Activated naive CD8-positive, alpha-beta T cell treated with anti-CD3 and anti-CD28 coated beads for 36 hours (primary cell): ENCODE data around the gene PDE11A. TPM values are rescaled to one million over a fixed set of nuclear protein-coding genes. Genes with fewer than 3 reads are reported as not detected.

Experiments
- DNase-seq: peaks from one replicate; pipeline ENCODE4 v3.0.0; 2021
- H3K27ac Mint-ChIP-seq: one replicate; pipeline ENCODE4 v1.8.0; 2022; ENCODE audit warnings: mild to moderate bottlenecking, moderate library complexity, mixed read lengths
- H3K27me3 Mint-ChIP-seq: one replicate; pipeline ENCODE4 v1.8.0; 2022; ENCODE audit warnings: mild to moderate bottlenecking, mixed read lengths
- H3K36me3 Mint-ChIP-seq: one replicate; pipeline ENCODE4 v1.8.0; 2021; ENCODE audit warnings: mild to moderate bottlenecking, mixed read lengths
- H3K4me1 Mint-ChIP-seq: one replicate; pipeline ENCODE4 v1.8.0; 2021; ENCODE audit warnings: mixed read lengths
- H3K4me3 Mint-ChIP-seq: one replicate; pipeline ENCODE4 v1.8.0; 2022; ENCODE audit warnings: mild to moderate bottlenecking, moderate library complexity, mixed read lengths
- H3K9me3 Mint-ChIP-seq: one replicate; pipeline ENCODE4 v1.8.0; 2022; ENCODE audit warnings: mixed read lengths
- total RNA-seq, 2 experiments: library from RNA; stranded (reverse); gene quantifications; one replicate each; pipeline ENCODE4 v1.2.3, GENCODE V29; 2021

PDE11A gene
- total RNA-seq, 2 experiments from 2014 or later, result 0.10 TPM; not detected in 1

DNA sequence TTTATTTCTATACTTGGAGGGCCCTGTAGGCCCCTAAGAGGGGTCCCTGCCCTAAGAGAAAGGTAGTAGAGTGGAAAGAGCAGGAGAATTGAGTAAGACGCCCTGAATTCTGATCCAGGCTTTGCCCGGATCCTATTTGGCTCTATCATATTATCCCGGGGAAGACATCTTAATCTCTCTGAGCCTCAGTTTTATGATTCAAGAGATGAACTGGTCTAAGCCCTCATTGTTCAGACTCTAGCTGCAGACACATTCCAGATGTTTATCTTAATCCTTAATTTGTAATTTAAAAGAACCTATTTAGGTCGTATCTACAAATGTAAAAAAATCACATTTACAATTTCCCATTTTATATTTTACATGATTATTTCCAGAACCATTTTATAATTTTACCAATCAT is 459.9 kb downstream of the PDE11A start:
- DNase-seq, result no peak
- H3K36me3 Mint-ChIP-seq, result peaks cover 5% of the 10 kb centered on the region
- peaks cover 3% of the 10 kb centered on the region for H3K27me3 Mint-ChIP-seq
- H3K27ac Mint-ChIP-seq, result no peak overlapping the region
- H3K9me3 Mint-ChIP-seq, result peaks cover 5% of the 10 kb centered on the region
- H3K4me1 Mint-ChIP-seq, result no peaks in the 10 kb centered on the region
- H3K4me3 Mint-ChIP-seq, result no peak overlapping the region

GRCh38 chr2:177611310-177611886 is 461.2 kb downstream of the PDE11A start:
- H3K36me3 Mint-ChIP-seq, result peaks cover 5% of the 10 kb centered on the region
- H3K4me1 Mint-ChIP-seq, result no peaks in the 10 kb centered on the region
- H3K9me3 Mint-ChIP-seq, result peaks cover 3% of the 10 kb centered on the region
- DNase-seq, result no peak
- H3K4me3 Mint-ChIP-seq, result no peak overlapping the region
- no peaks in the 10 kb centered on the region for H3K27me3 Mint-ChIP-seq
- no peak overlapping the region for H3K27ac Mint-ChIP-seq

GRCh38 chr2:177610813-177611212 is 461.8 kb downstream of the PDE11A start:
- H3K36me3 Mint-ChIP-seq, result peaks cover 5% of the 10 kb centered on the region
- H3K4me3 Mint-ChIP-seq, result no peak overlapping the region
- no peaks in the 10 kb centered on the region for H3K4me1 Mint-ChIP-seq
- no peak overlapping the region for H3K27ac Mint-ChIP-seq
- no peak for DNase-seq
- peaks cover 3% of the 10 kb centered on the region for H3K9me3 Mint-ChIP-seq
- no peaks in the 10 kb centered on the region for H3K27me3 Mint-ChIP-seq

GRCh38 chr2:177606636-177607035 is 465.9 kb downstream of the PDE11A start:
- no peak overlapping the region for H3K4me3 Mint-ChIP-seq

GRCh38 chr2:177604271-177605065 is 468.1 kb downstream of the PDE11A start:
- no peak overlapping the region for H3K27ac Mint-ChIP-seq

More at GRCh38 chr2:177606636-177607035, 465.9 kb downstream of the PDE11A start:
- peaks cover 1% of the 10 kb centered on the region for H3K36me3 Mint-ChIP-seq
- DNase-seq, result no peak
- peaks cover 3% of the 10 kb centered on the region for H3K9me3 Mint-ChIP-seq
- H3K4me1 Mint-ChIP-seq, result no peaks in the 10 kb centered on the region
- H3K27me3 Mint-ChIP-seq, result no peaks in the 10 kb centered on the region
- H3K27ac Mint-ChIP-seq, result no peak overlapping the region

DNA sequence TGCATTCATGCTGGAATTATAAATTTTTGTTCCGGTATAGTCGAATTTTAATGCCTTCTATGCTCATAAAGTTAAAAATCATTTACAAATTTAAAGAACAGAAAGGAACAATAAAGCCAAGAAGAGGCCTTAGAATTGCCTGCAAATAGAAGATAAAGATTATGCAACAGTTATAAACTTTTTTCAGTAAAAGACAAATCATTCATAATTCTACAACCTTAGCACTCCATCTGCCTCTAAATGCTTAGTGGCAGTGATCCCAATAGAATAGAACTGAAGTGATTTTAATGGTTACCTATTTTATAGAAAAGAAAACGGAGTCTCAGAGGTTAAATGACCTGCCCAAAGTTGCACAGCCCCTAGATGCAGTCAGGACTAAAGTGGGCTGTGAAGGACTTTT is 468.8 kb downstream of the PDE11A start:
- Mint-ChIP-seq H3K4me1 (no peaks in the 10 kb centered on the region), H3K36me3 (no peaks in the 10 kb centered on the region), H3K27me3 (no peaks in the 10 kb centered on the region), H3K4me3 (no peak overlapping the region), H3K9me3 (no peaks in the 10 kb centered on the region), H3K27ac (no peak overlapping the region)
- no peak for DNase-seq

More at GRCh38 chr2:177604271-177605065, 468.1 kb downstream of the PDE11A start:
- no peaks in the 10 kb centered on the region for H3K27me3 Mint-ChIP-seq
- H3K9me3 Mint-ChIP-seq, result peaks cover 3% of the 10 kb centered on the region
- peaks cover 1% of the 10 kb centered on the region for H3K36me3 Mint-ChIP-seq
- DNase-seq, result no peak
- no peak overlapping the region for H3K4me3 Mint-ChIP-seq
- H3K4me1 Mint-ChIP-seq, result no peaks in the 10 kb centered on the region

- DNase-seq, result no peak
- Mint-ChIP-seq H3K27ac (no peak overlapping the region), H3K4me3 (no peak overlapping the region), H3K36me3 (no peaks in the 10 kb centered on the region), H3K4me1 (no peaks in the 10 kb centered on the region), H3K9me3 (no peaks in the 10 kb centered on the region), H3K27me3 (no peaks in the 10 kb centered on the region)
Observed at GRCh38 chr2:177603181-177603580, 469.4 kb downstream of the PDE11A start.

DNA sequence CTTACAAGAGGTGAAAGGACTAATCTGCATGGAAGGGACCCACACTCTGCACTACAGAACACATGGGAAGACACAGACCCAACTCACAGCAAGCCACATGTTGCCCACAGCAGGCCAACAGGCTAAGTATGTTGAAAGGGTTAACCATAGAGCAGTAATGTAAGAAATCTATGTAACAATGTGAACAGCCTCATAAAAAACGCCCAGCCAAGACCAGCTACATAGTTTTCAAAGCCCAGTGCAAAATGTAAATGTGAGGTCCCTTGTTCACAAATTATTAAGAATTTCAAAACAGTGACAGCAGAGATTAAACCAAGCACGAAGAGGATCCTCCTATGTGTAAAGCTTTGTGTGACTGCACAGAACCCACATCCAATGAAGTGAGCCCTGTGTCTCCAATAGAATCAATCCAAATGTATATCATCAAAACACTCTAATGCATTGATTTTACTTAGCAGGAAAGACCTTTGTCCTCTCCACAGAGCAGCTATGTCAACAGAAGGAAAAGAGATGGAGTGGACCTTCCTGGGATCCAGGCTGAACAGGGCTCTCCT is 469.9 kb downstream of the PDE11A start:
- Mint-ChIP-seq H3K36me3 (no peaks in the 10 kb centered on the region), H3K9me3 (no peaks in the 10 kb centered on the region)

GRCh38 chr2:177600917-177601316 is 471.7 kb downstream of the PDE11A start:
- no peak overlapping the region for H3K4me3 Mint-ChIP-seq
- H3K9me3 Mint-ChIP-seq, result no peaks in the 10 kb centered on the region
- no peaks in the 10 kb centered on the region for H3K4me1 Mint-ChIP-seq
- no peaks in the 10 kb centered on the region for H3K27me3 Mint-ChIP-seq
- no peak overlapping the region for H3K27ac Mint-ChIP-seq
- no peak for DNase-seq
- H3K36me3 Mint-ChIP-seq, result no peaks in the 10 kb centered on the region

More for the DNA sequence above, 469.9 kb downstream of the PDE11A start:
- H3K4me1 Mint-ChIP-seq, result no peaks in the 10 kb centered on the region
- DNase-seq, result no peak
- no peak overlapping the region for H3K27ac Mint-ChIP-seq
- no peak overlapping the region for H3K4me3 Mint-ChIP-seq
- H3K27me3 Mint-ChIP-seq, result no peaks in the 10 kb centered on the region

- Mint-ChIP-seq H3K27ac (no peak overlapping the region), H3K9me3 (no peaks in the 10 kb centered on the region), H3K27me3 (no peaks in the 10 kb centered on the region), H3K4me1 (no peaks in the 10 kb centered on the region), H3K4me3 (no peak overlapping the region), H3K36me3 (no peaks in the 10 kb centered on the region)
- DNase-seq, result no peak
Observed at GRCh38 chr2:177599956-177600355, 472.6 kb downstream of the PDE11A start.

GRCh38 chr2:177599139-177599688 is 473.4 kb downstream of the PDE11A start:
- Mint-ChIP-seq H3K27ac (no peak overlapping the region), H3K4me3 (no peak overlapping the region), H3K4me1 (no peaks in the 10 kb centered on the region), H3K36me3 (no peaks in the 10 kb centered on the region), H3K27me3 (no peaks in the 10 kb centered on the region), H3K9me3 (no peaks in the 10 kb centered on the region)
- DNase-seq, result no peak

- Mint-ChIP-seq H3K4me1 (no peaks in the 10 kb centered on the region), H3K27me3 (no peaks in the 10 kb centered on the region), H3K9me3 (no peaks in the 10 kb centered on the region), H3K36me3 (no peaks in the 10 kb centered on the region), H3K27ac (no peak overlapping the region), H3K4me3 (no peak overlapping the region)
- no peak for DNase-seq
Observed at GRCh38 chr2:177598326-177599138, 474.0 kb downstream of the PDE11A start.

- no peaks in the 10 kb centered on the region for H3K36me3 Mint-ChIP-seq
- H3K9me3 Mint-ChIP-seq, result no peaks in the 10 kb centered on the region
- H3K27ac Mint-ChIP-seq, result no peak overlapping the region
- H3K27me3 Mint-ChIP-seq, result no peaks in the 10 kb centered on the region
- no peak overlapping the region for H3K4me3 Mint-ChIP-seq
- DNase-seq, result no peak
- H3K4me1 Mint-ChIP-seq, result no peaks in the 10 kb centered on the region
Observed at GRCh38 chr2:177597759-177598158, 474.8 kb downstream of the PDE11A start.

DNA sequence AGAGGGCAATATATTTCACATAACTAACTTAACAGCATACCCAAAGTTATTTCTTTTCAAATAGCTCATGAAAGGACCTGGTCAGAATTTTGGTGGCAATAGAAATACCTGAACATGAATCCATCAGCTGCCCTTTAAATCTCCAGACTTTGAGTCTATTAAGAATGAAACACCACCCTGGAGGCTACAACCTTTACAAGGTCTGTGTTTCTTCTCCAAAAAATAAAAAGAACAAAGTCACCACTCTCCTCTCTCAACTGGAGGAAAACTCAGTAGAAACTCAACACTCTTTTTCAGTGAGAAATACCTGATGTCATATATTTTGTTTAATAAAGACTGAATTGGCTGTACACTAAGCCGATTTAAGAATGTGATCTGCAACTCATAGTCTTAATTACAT is 475.7 kb downstream of the PDE11A start:
- Mint-ChIP-seq H3K36me3 (no peaks in the 10 kb centered on the region), H3K27ac (no peak overlapping the region), H3K4me1 (no peaks in the 10 kb centered on the region), H3K4me3 (no peak overlapping the region), H3K27me3 (no peaks in the 10 kb centered on the region), H3K9me3 (no peaks in the 10 kb centered on the region)
- DNase-seq, result no peak
